ENCODE results near the gene NEDD9.

The NEDD9 gene

GRCh38 chr6:11152581-11152980 is 79.9 kb downstream of the NEDD9 start:
- no peak overlapping the region for H3K4me3 ChIP-seq (ENCODE audit: low read depth, low read length)
- DNase-seq (ENCODE audit: low read depth): no peak
- no peak for TF ChIP-seq MAX (IDR thresholded peaks at IDR 0.05; ENCODE audit: low read depth, low read length)
- TF ChIP-seq POLR2A (IDR thresholded peaks at IDR 0.05; ENCODE audit: extremely low read depth, insufficient read length): no peak

GRCh38 chr6:11151488-11151887 is 81.0 kb downstream of the NEDD9 start:
- no peak overlapping the region for H3K4me3 ChIP-seq (ENCODE audit: low read depth, low read length)
- DNase-seq (ENCODE audit: low read depth): no peak
- TF ChIP-seq MAX (IDR thresholded peaks at IDR 0.05; ENCODE audit: low read depth, low read length) (no peak), CTCF (IDR thresholded peaks at IDR 0.05; ENCODE audit: low read depth, low read length) (no peak), MYC (IDR thresholded peaks at IDR 0.05; ENCODE audit: low read depth, low read length) (no peak), POLR2A (IDR thresholded peaks at IDR 0.05; ENCODE audit: extremely low read depth, insufficient read length) (no peak)

GRCh38 chr6:11149551-11149950 is 82.9 kb downstream of the NEDD9 start:
- no peak for DNase-seq (ENCODE audit: low read depth)
- no peak overlapping the region for H3K4me3 ChIP-seq (ENCODE audit: low read depth, low read length)
- TF ChIP-seq MAX (IDR thresholded peaks at IDR 0.05; ENCODE audit: low read depth, low read length) (no peak), POLR2A (IDR thresholded peaks at IDR 0.05; ENCODE audit: extremely low read depth, insufficient read length) (no peak), MYC (IDR thresholded peaks at IDR 0.05; ENCODE audit: low read depth, low read length) (no peak)

GRCh38 chr6:11146117-11146826 is 86.2 kb downstream of the NEDD9 start:
- TF ChIP-seq MAX (IDR thresholded peaks at IDR 0.05; ENCODE audit: low read depth, low read length): no peak
- no peak for TF ChIP-seq MYC (IDR thresholded peaks at IDR 0.05; ENCODE audit: low read depth, low read length)
- no peak for TF ChIP-seq POLR2A (IDR thresholded peaks at IDR 0.05; ENCODE audit: extremely low read depth, insufficient read length)
- no peak for TF ChIP-seq CTCF (IDR thresholded peaks at IDR 0.05; ENCODE audit: low read depth, low read length)
- no peak for DNase-seq (ENCODE audit: low read depth)
- H3K4me3 ChIP-seq (ENCODE audit: low read depth, low read length): no peak overlapping the region

- TF ChIP-seq POLR2A (IDR thresholded peaks at IDR 0.05; ENCODE audit: extremely low read depth, insufficient read length): no peak
- TF ChIP-seq MYC (IDR thresholded peaks at IDR 0.05; ENCODE audit: low read depth, low read length): 0 out of 2 replicates have a peak, but pooled peaks have one; percentile 16
- peak; percentile 82 for TF ChIP-seq MAX (IDR thresholded peaks at IDR 0.05; ENCODE audit: low read depth, low read length)
- peak; percentile 95 for TF ChIP-seq CTCF (IDR thresholded peaks at IDR 0.05; ENCODE audit: low read depth, low read length)
- peak; percentile 86 for DNase-seq (ENCODE audit: low read depth)
- no peak overlapping the region for H3K4me3 ChIP-seq (ENCODE audit: low read depth, low read length)
Observed at GRCh38 chr6:11144393-11144851, 88.0 kb downstream of the NEDD9 start.

- TF ChIP-seq MYC (IDR thresholded peaks at IDR 0.05; ENCODE audit: low read depth, low read length) (peak; percentile 87), POLR2A (IDR thresholded peaks at IDR 0.05; ENCODE audit: extremely low read depth, insufficient read length) (no peak), MAX (IDR thresholded peaks at IDR 0.05; ENCODE audit: low read depth, low read length) (peak; percentile 95)
- peak; percentile 96 for DNase-seq (ENCODE audit: low read depth)
- no peak overlapping the region for H3K4me3 ChIP-seq (ENCODE audit: low read depth, low read length)
Observed at GRCh38 chr6:11143394-11144371, 88.8 kb downstream of the NEDD9 start.

All from NB4 (cell line).